Osteoblast (primary cell): Measurements from ENCODE around the gene RFXANK. TPM values are rescaled to one million over a fixed set of nuclear protein-coding genes. Genes with fewer than 3 reads are reported as not detected.
A peak's percentile ranks its signal among the peaks of the same experiment; 100 is the strongest.

Experiments
- DNase-seq: peaks from one replicate; pipeline ENCODE4 v3.0.0; 2011; ENCODE audit warnings: low spot score, mixed read lengths; ENCODE audit not compliant: insufficient read length; ENCODE audit errors: missing footprints
- H2AFZ ChIP-seq: 2 replicates; pipeline ENCODE4 v1.6.0; 2011; ENCODE audit warnings: mild to moderate bottlenecking, low read length
- H3K27ac ChIP-seq: 2 replicates; pipeline ENCODE4 v1.5.1; 2011; ENCODE audit warnings: mild to moderate bottlenecking, low read depth, low read length, moderate library complexity
- H3K27me3 ChIP-seq: 2 replicates; pipeline ENCODE4 v1.6.0; 2012; ENCODE audit warnings: mild to moderate bottlenecking, control low read depth, inconsistent platforms, low read length, moderate library complexity; ENCODE audit not compliant: insufficient read depth
- H3K36me3 ChIP-seq: 2 replicates; pipeline ENCODE4 v1.5.1; 2011; ENCODE audit warnings: mild to moderate bottlenecking, low read length, control low read depth, moderate library complexity; ENCODE audit not compliant: insufficient read depth
- H3K4me1 ChIP-seq: 2 replicates; pipeline ENCODE4 v1.5.1; 2011; ENCODE audit warnings: mild to moderate bottlenecking, low read length, control low read depth, moderate library complexity; ENCODE audit not compliant: insufficient read depth
- H3K4me2 ChIP-seq: 2 replicates; pipeline ENCODE4 v1.6.0; 2011; ENCODE audit warnings: mild to moderate bottlenecking, low read length; ENCODE audit not compliant: insufficient read depth
- H3K4me3 ChIP-seq: fragments of 200-600 bp; sonication (generic); 3 replicates; pipeline ENCODE4 v1.5.1; 2012; ENCODE audit warnings: mild to moderate bottlenecking, low read length, inconsistent platforms; ENCODE audit not compliant: insufficient read depth
- H3K79me2 ChIP-seq: 2 replicates; pipeline ENCODE4 v1.6.0; 2012; ENCODE audit warnings: mild to moderate bottlenecking, low read length, control low read depth, inconsistent platforms; ENCODE audit not compliant: insufficient read depth
- H3K9me3 ChIP-seq: 2 replicates; pipeline ENCODE4 v1.5.1; 2011; ENCODE audit warnings: low read depth, low read length, control low read depth
- H4K20me1 ChIP-seq: 2 replicates; pipeline ENCODE4 v1.6.0; 2012; ENCODE audit warnings: mild to moderate bottlenecking, low read length, control low read depth; ENCODE audit not compliant: insufficient read depth
- CTCF ChIP-seq: IDR thresholded peaks from 2 replicates; pipeline ENCODE4 v1.5.1; 2011; ENCODE audit warnings: mild to moderate bottlenecking, low read depth, low read length, moderate library complexity; ENCODE audit errors: extremely low read depth
- total RNA-seq: library from RNA; depleted of rRNA; stranded (reverse); fragments of >200 nt; gene quantifications from 2 replicates; pipeline ENCODE4 v1.2.3, GENCODE V29; 2012

The RFXANK gene
- total RNA-seq, 1 donor, result 47.4 TPM

- H2AFZ ChIP-seq, result no peak overlapping the region
- H4K20me1 ChIP-seq, result peaks cover 13% of the 10 kb centered on the region
- peaks cover 20% of the 10 kb centered on the region for H3K36me3 ChIP-seq
- H3K4me1 ChIP-seq, result peaks cover 14% of the 10 kb centered on the region
- no peak for TF ChIP-seq CTCF
- no peak overlapping the region for H3K4me3 ChIP-seq
- no peak overlapping the region for H3K27ac ChIP-seq
- DNase-seq, result peak; percentile 29
- H3K79me2 ChIP-seq, result peaks cover 46% of the 10 kb centered on the region
- H3K27me3 ChIP-seq, result no peaks in the 10 kb centered on the region
- no peaks in the 10 kb centered on the region for H3K9me3 ChIP-seq
- no peak overlapping the region for H3K4me2 ChIP-seq
These were observed 5.3 kb upstream of the RFXANK start for GRCh38 chr19:19186742-19187141.

- Histone ChIP-seq H3K4me1 (peaks cover 20% of the 10 kb centered on the region), H3K79me2 (peaks cover 49% of the 10 kb centered on the region), H2AFZ (peak overlapping the region; percentile 97), H3K4me2 (peak overlapping the region; percentile 98), H3K36me3 (no peaks in the 10 kb centered on the region), H3K27me3 (no peaks in the 10 kb centered on the region), H3K27ac (peak overlapping the region; percentile 92), H3K9me3 (no peaks in the 10 kb centered on the region), H4K20me1 (peaks cover 9% of the 10 kb centered on the region), H3K4me3 (peak overlapping the region; percentile 91)
- no peak for TF ChIP-seq CTCF
- DNase-seq, result no peak
These were observed 335 bp upstream of the RFXANK start for GRCh38 chr19:19191768-19192077.

- H4K20me1 ChIP-seq, result peaks cover 9% of the 10 kb centered on the region
- peak overlapping the region; percentile 98 for H3K4me2 ChIP-seq
- H3K27me3 ChIP-seq, result no peaks in the 10 kb centered on the region
- no peaks in the 10 kb centered on the region for H3K9me3 ChIP-seq
- peak overlapping the region; percentile 91 for H3K4me3 ChIP-seq
- no peak for TF ChIP-seq CTCF
- peaks cover 6% of the 10 kb centered on the region for H3K36me3 ChIP-seq
- peaks cover 48% of the 10 kb centered on the region for H3K79me2 ChIP-seq
- H3K27ac ChIP-seq, result peak overlapping the region; percentile 82
- DNase-seq, result peak; percentile 91
- H2AFZ ChIP-seq, result peak overlapping the region; percentile 98
- peaks cover 20% of the 10 kb centered on the region for H3K4me1 ChIP-seq
These were observed 909 bp downstream of the RFXANK start for GRCh38 chr19:19192910-19193423.

- no peak overlapping the region for H2AFZ ChIP-seq
These were observed 1.9 kb downstream of the RFXANK start for GRCh38 chr19:19193926-19194325.

More at GRCh38 chr19:19193926-19194325, 1.9 kb downstream of the RFXANK start:
- no peak for TF ChIP-seq CTCF
- Histone ChIP-seq H3K27ac (no peak overlapping the region), H3K79me2 (peaks cover 44% of the 10 kb centered on the region), H3K36me3 (peaks cover 15% of the 10 kb centered on the region), H4K20me1 (peaks cover 9% of the 10 kb centered on the region), H3K27me3 (no peaks in the 10 kb centered on the region), H3K9me3 (no peaks in the 10 kb centered on the region), H3K4me1 (peaks cover 20% of the 10 kb centered on the region), H3K4me3 (peak overlapping the region; percentile 91), H3K4me2 (peak overlapping the region; percentile 98)
- DNase-seq, result peak; percentile 51
